Osteoblast (primary cell): ENCODE measurements around the gene CST7. TPM values are rescaled to one million over a fixed set of nuclear protein-coding genes. Genes with fewer than 3 reads are reported as not detected.

Experiments used
- DNase-seq: peaks from one replicate; pipeline ENCODE4 v3.0.0; 2011; ENCODE audit warnings: low spot score, mixed read lengths; ENCODE audit not compliant: insufficient read length; ENCODE audit errors: missing footprints
- H2AFZ ChIP-seq: 2 replicates; pipeline ENCODE4 v1.6.0; 2011; ENCODE audit warnings: mild to moderate bottlenecking, low read length
- H3K27ac ChIP-seq: 2 replicates; pipeline ENCODE4 v1.5.1; 2011; ENCODE audit warnings: mild to moderate bottlenecking, low read depth, low read length, moderate library complexity
- H3K27me3 ChIP-seq: 2 replicates; pipeline ENCODE4 v1.6.0; 2012; ENCODE audit warnings: mild to moderate bottlenecking, control low read depth, inconsistent platforms, low read length, moderate library complexity; ENCODE audit not compliant: insufficient read depth
- H3K36me3 ChIP-seq: 2 replicates; pipeline ENCODE4 v1.5.1; 2011; ENCODE audit warnings: mild to moderate bottlenecking, low read length, control low read depth, moderate library complexity; ENCODE audit not compliant: insufficient read depth
- H3K4me1 ChIP-seq: 2 replicates; pipeline ENCODE4 v1.5.1; 2011; ENCODE audit warnings: mild to moderate bottlenecking, low read length, control low read depth, moderate library complexity; ENCODE audit not compliant: insufficient read depth
- H3K4me2 ChIP-seq: 2 replicates; pipeline ENCODE4 v1.6.0; 2011; ENCODE audit warnings: mild to moderate bottlenecking, low read length; ENCODE audit not compliant: insufficient read depth
- H3K4me3 ChIP-seq: fragments of 200-600 bp; sonication (generic); 3 replicates; pipeline ENCODE4 v1.5.1; 2012; ENCODE audit warnings: mild to moderate bottlenecking, low read length, inconsistent platforms; ENCODE audit not compliant: insufficient read depth
- H3K79me2 ChIP-seq: 2 replicates; pipeline ENCODE4 v1.6.0; 2012; ENCODE audit warnings: mild to moderate bottlenecking, low read length, control low read depth, inconsistent platforms; ENCODE audit not compliant: insufficient read depth
- H3K9me3 ChIP-seq: 2 replicates; pipeline ENCODE4 v1.5.1; 2011; ENCODE audit warnings: low read depth, low read length, control low read depth
- H4K20me1 ChIP-seq: 2 replicates; pipeline ENCODE4 v1.6.0; 2012; ENCODE audit warnings: mild to moderate bottlenecking, low read length, control low read depth; ENCODE audit not compliant: insufficient read depth
- CTCF ChIP-seq: IDR thresholded peaks from 2 replicates; pipeline ENCODE4 v1.5.1; 2011; ENCODE audit warnings: mild to moderate bottlenecking, low read depth, low read length, moderate library complexity; ENCODE audit errors: extremely low read depth
- total RNA-seq: library from RNA; depleted of rRNA; stranded (reverse); fragments of >200 nt; gene quantifications from 2 replicates; pipeline ENCODE4 v1.2.3, GENCODE V29; 2012

CST7 gene
- total RNA-seq, 1 donor = not detected

- no peaks in the 10 kb centered on the region for H3K79me2 ChIP-seq
- H3K27ac ChIP-seq = no peak overlapping the region
- no peak overlapping the region for H3K4me2 ChIP-seq
- no peaks in the 10 kb centered on the region for H3K9me3 ChIP-seq
- H4K20me1 ChIP-seq = no peaks in the 10 kb centered on the region
- H3K4me3 ChIP-seq = no peak overlapping the region
- no peak for DNase-seq
- no peak overlapping the region for H2AFZ ChIP-seq
- TF ChIP-seq CTCF = no peak
- H3K36me3 ChIP-seq = no peaks in the 10 kb centered on the region
- no peaks in the 10 kb centered on the region for H3K27me3 ChIP-seq
- no peaks in the 10 kb centered on the region for H3K4me1 ChIP-seq
Measured at GRCh38 chr20:24954566-24954965, 5.5 kb downstream of the CST7 start.

DNA sequence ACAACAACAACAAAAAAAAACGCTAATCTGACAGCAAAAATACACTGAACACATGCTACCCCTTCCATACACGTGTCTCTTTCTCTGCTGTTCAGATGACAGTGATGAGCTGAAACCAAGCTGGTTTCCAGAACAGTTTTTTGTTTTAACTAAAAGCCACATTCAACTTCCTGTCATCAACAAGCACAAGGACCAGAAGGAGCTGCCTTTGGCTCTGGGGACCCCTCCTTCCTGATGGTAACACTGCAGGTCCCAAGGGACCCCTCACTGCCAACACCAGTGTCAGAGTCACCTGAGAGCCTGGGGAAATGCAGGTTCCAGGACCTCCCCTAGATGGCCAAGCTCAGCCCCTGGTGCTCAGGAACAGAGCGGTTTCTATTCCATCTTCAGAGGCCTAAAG, 6.0 kb downstream of the CST7 start:
- Histone ChIP-seq H2AFZ (no peak overlapping the region), H3K27me3 (no peaks in the 10 kb centered on the region), H4K20me1 (no peaks in the 10 kb centered on the region), H3K4me3 (no peak overlapping the region), H3K27ac (no peak overlapping the region), H3K79me2 (no peaks in the 10 kb centered on the region), H3K4me1 (no peaks in the 10 kb centered on the region), H3K9me3 (no peaks in the 10 kb centered on the region), H3K4me2 (no peak overlapping the region), H3K36me3 (no peaks in the 10 kb centered on the region)
- no peak for TF ChIP-seq CTCF
- no peak for DNase-seq

- TF ChIP-seq CTCF = no peak
Measured at GRCh38 chr20:24956001-24956841, 7.2 kb downstream of the CST7 start.

DNA sequence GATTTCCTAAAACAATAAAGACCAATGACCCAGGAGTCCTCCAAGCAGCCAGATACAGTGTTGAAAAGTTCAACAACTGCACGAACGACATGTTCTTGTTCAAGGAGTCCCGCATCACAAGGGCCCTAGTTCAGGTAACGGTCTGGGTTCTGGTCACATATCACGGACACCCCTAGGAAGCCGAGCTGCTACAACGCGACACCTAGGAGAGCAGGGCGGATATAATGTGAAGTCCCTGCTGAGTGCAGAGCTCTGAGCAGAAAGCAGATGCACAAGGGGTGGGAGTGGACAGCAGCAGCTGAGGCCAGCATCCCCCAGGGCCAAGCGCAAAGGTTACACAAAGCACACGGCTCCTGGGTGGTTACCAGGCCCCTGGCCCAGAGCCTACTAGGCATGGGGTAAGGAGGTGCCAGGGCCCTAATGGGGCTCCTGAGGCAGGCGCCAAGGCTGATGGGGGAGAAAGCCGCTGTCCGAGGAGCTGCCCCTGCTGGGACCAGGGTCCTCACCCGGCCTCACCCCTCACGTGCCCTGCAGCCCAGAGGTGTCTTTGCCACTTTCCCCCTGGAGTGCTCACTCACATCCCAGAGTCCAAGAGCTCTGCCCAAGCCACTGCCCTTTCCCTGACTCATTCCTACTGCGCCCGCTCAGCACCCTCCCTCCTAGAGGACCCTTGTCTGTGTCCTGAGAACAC, 8.4 kb downstream of the CST7 start:
- Histone ChIP-seq H4K20me1 (no peaks in the 10 kb centered on the region), H3K9me3 (no peaks in the 10 kb centered on the region), H3K4me2 (no peak overlapping the region), H3K79me2 (no peaks in the 10 kb centered on the region), H3K4me1 (no peaks in the 10 kb centered on the region), H3K27me3 (no peaks in the 10 kb centered on the region), H3K36me3 (peaks cover 9% of the 10 kb centered on the region), H2AFZ (no peak overlapping the region), H3K27ac (no peak overlapping the region), H3K4me3 (no peak overlapping the region)
- TF ChIP-seq CTCF = no peak
- DNase-seq = no peak

More at GRCh38 chr20:24956001-24956841, 7.2 kb downstream of the CST7 start:
- H3K79me2 ChIP-seq = no peaks in the 10 kb centered on the region
- peaks cover 3% of the 10 kb centered on the region for H3K36me3 ChIP-seq
- H2AFZ ChIP-seq = no peak overlapping the region
- no peaks in the 10 kb centered on the region for H3K4me1 ChIP-seq
- no peaks in the 10 kb centered on the region for H4K20me1 ChIP-seq
- no peaks in the 10 kb centered on the region for H3K9me3 ChIP-seq
- H3K27ac ChIP-seq = no peak overlapping the region
- no peaks in the 10 kb centered on the region for H3K27me3 ChIP-seq
- no peak for DNase-seq
- H3K4me2 ChIP-seq = no peak overlapping the region
- no peak overlapping the region for H3K4me3 ChIP-seq
